Central memory CD8-positive, alpha-beta T cell (primary cell): Measurements from ENCODE around the gene PBX3.

Source experiments
- ATAC-seq: fragments of 150-1000 bp; cut with Tn5 transposase; replicated peaks from 2 replicates; pipeline ENCODE4 v1.10.0; 2022; ENCODE audit warnings: mild to moderate bottlenecking, moderate FRiP score, moderate number of reproducible peaks; ENCODE audit not compliant: poor library complexity, severe bottlenecking; ENCODE audit errors: extremely low read depth
- DNase-seq, 2 donors: peaks; one replicate each; pipeline ENCODE4 v3.0.0; 2021; ENCODE audit warnings: low spot score in 2 of 2
- H3K27ac Mint-ChIP-seq: one replicate; pipeline ENCODE4 v1.8.0; 2022; ENCODE audit warnings: low read depth, mild to moderate bottlenecking, moderate library complexity, mixed read lengths
- H3K27me3 Mint-ChIP-seq: one replicate; pipeline ENCODE4 v1.8.0; 2022; ENCODE audit warnings: mixed read lengths
- H3K36me3 Mint-ChIP-seq: one replicate; pipeline ENCODE4 v1.8.0; 2022; ENCODE audit warnings: mild to moderate bottlenecking, moderate library complexity, mixed read lengths; ENCODE audit not compliant: insufficient read depth
- H3K4me1 Mint-ChIP-seq: one replicate; pipeline ENCODE4 v1.8.0; 2022; ENCODE audit warnings: mixed read lengths
- H3K4me3 Mint-ChIP-seq: one replicate; pipeline ENCODE4 v1.8.0; 2022; ENCODE audit warnings: mild to moderate bottlenecking, moderate library complexity, mixed read lengths
- H3K9me3 Mint-ChIP-seq: one replicate; pipeline ENCODE4 v1.8.0; 2022; ENCODE audit warnings: mixed read lengths

PBX3 gene

DNA sequence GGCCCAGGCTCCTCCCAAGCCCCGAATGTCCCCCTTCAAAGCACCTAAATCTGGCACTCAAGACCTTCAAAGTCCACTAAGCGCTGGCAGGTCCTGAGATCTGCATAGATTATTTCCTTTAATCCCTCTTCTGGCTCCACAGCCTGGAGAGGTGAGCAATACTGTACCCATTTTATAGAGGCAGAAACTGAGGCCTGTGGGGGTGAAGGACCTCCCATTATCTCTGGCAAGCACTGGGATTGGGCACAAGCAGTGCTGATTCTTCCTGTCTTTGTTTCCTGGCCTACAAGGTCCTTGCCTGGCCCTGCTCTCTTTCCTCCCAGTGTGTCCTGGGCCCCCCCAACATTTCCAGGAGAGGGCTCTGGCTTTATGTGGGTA lies 252.3 kb downstream of the PBX3 start:
- H3K36me3 Mint-ChIP-seq: no peaks in the 10 kb centered on the region
- ATAC-seq: no peak
- DNase-seq: no peak
- no peak overlapping the region for H3K4me3 Mint-ChIP-seq
- H3K4me1 Mint-ChIP-seq: no peaks in the 10 kb centered on the region
- H3K27ac Mint-ChIP-seq: no peak overlapping the region
- H3K27me3 Mint-ChIP-seq: peaks cover 25% of the 10 kb centered on the region
- no peaks in the 10 kb centered on the region for H3K9me3 Mint-ChIP-seq

GRCh38 chr9:126000256-126000655 lies 253.1 kb downstream of the PBX3 start:
- peaks cover 25% of the 10 kb centered on the region for H3K27me3 Mint-ChIP-seq
- no peaks in the 10 kb centered on the region for H3K4me1 Mint-ChIP-seq
- ATAC-seq: no peak
- no peak for DNase-seq
- no peak overlapping the region for H3K4me3 Mint-ChIP-seq
- no peaks in the 10 kb centered on the region for H3K36me3 Mint-ChIP-seq
- H3K27ac Mint-ChIP-seq: no peak overlapping the region
- H3K9me3 Mint-ChIP-seq: no peaks in the 10 kb centered on the region

GRCh38 chr9:126000731-126001580 lies 253.8 kb downstream of the PBX3 start:
- ATAC-seq (no peak), DNase-seq (no peak)
- no peaks in the 10 kb centered on the region for H3K36me3 Mint-ChIP-seq
- no peak overlapping the region for H3K27ac Mint-ChIP-seq
- H3K27me3 Mint-ChIP-seq: peaks cover 24% of the 10 kb centered on the region
- H3K4me3 Mint-ChIP-seq: no peak overlapping the region
- no peaks in the 10 kb centered on the region for H3K4me1 Mint-ChIP-seq
- H3K9me3 Mint-ChIP-seq: no peaks in the 10 kb centered on the region

DNA sequence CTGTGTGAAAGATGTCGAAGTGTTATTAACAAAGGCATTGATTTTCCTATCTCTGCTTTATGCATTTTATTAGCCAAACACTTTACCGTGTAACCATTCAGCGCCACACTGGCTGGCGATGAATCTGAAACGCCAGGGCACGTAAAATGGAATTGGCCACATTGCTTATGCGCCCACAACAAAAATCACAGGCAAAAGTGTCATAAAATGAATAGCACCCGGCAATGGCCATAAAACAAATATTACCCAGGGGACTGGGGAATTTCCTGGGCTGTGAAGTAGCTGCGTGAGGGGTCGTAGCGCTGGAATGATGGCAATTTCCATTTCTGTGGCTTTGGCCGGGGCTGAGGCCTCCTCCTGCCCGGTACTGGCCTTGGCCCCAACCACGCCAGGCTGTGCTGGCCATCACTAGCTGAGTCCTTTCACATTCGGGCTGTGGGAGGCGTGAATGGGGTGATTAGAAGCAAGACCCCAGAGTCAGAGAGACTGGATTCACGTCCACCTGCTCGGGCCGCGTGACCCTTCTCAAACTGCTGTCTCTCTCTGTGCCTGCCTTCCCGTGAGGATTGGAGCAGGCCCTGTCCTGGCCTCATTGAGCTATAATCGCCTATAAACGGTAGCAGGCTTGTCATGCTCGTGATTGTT lies 254.5 kb downstream of the PBX3 start:
- ATAC-seq: no peak
- no peaks in the 10 kb centered on the region for H3K36me3 Mint-ChIP-seq
- no peaks in the 10 kb centered on the region for H3K4me1 Mint-ChIP-seq
- no peak for DNase-seq
- no peaks in the 10 kb centered on the region for H3K9me3 Mint-ChIP-seq
- H3K27ac Mint-ChIP-seq: no peak overlapping the region
- H3K4me3 Mint-ChIP-seq: no peak overlapping the region
- peaks cover 20% of the 10 kb centered on the region for H3K27me3 Mint-ChIP-seq

GRCh38 chr9:126002476-126003350 lies 255.5 kb downstream of the PBX3 start:
- Mint-ChIP-seq H3K36me3 (no peaks in the 10 kb centered on the region), H3K4me1 (no peaks in the 10 kb centered on the region), H3K4me3 (no peak overlapping the region), H3K27me3 (peaks cover 22% of the 10 kb centered on the region), H3K9me3 (peaks cover 6% of the 10 kb centered on the region), H3K27ac (no peak overlapping the region)
- DNase-seq: no peak
- no peak for ATAC-seq

GRCh38 chr9:126009047-126009446 lies 261.9 kb downstream of the PBX3 start:
- Mint-ChIP-seq H3K9me3 (peaks cover 32% of the 10 kb centered on the region), H3K27ac (no peak overlapping the region), H3K4me3 (no peak overlapping the region), H3K4me1 (no peaks in the 10 kb centered on the region), H3K36me3 (no peaks in the 10 kb centered on the region), H3K27me3 (peaks cover 28% of the 10 kb centered on the region)
- DNase-seq (no peak), ATAC-seq (no peak)

DNA sequence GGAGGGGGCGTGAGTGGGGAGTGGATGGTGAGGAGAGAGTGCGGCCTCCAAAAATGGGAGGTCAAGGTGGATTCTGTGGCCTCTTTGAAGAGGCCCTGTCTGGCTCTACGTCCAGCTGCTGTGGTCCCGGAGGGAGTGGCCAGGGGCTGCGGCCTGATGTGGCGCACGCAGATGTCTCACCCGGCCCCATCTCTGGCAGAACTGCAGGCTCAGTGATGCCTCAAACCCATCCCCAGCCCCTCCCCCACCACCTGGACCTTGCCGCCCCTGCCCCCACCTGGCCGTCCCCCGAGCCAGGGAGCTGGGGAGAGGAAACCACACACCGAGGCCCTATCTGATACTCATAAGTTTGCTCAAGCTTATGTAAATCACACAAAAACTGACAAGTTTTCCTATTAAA lies 267.6 kb downstream of the PBX3 start:
- H3K9me3 Mint-ChIP-seq: peaks cover 6% of the 10 kb centered on the region
- peaks cover 10% of the 10 kb centered on the region for H3K27me3 Mint-ChIP-seq
- no peaks in the 10 kb centered on the region for H3K36me3 Mint-ChIP-seq
- ATAC-seq: no peak
- DNase-seq: no peak
- no peaks in the 10 kb centered on the region for H3K4me1 Mint-ChIP-seq
- no peak overlapping the region for H3K4me3 Mint-ChIP-seq
- H3K27ac Mint-ChIP-seq: no peak overlapping the region

DNA sequence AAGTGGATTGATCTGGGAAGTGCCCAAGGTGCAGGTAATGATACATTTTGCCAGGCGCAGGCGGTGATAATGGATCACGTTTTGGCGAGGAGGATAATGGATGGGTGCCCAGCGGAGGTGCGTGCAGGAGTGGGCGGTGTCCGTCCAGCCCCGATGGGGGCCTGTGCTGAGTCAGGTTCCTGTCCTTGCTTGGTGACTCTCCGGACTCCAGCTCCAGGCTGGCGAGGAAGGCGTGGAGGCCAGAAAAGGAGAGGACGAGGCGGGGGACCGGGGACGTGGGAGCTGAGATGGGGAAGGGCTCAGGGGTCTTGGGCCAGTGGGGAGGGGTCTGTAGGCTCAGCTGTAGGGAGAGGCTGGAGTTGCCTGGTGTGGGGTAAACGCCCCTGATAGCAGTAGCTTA lies 268.3 kb downstream of the PBX3 start:
- Mint-ChIP-seq H3K27ac (no peak overlapping the region), H3K27me3 (peaks cover 10% of the 10 kb centered on the region), H3K4me3 (no peak overlapping the region), H3K36me3 (no peaks in the 10 kb centered on the region), H3K4me1 (no peaks in the 10 kb centered on the region), H3K9me3 (no peaks in the 10 kb centered on the region)
- ATAC-seq (no peak), DNase-seq (no peak)

- Mint-ChIP-seq H3K27ac (no peak overlapping the region), H3K36me3 (no peaks in the 10 kb centered on the region), H3K4me1 (no peaks in the 10 kb centered on the region), H3K27me3 (peaks cover 23% of the 10 kb centered on the region), H3K4me3 (no peak overlapping the region), H3K9me3 (no peaks in the 10 kb centered on the region)
- ATAC-seq (no peak), DNase-seq (no peak)
Measured at GRCh38 chr9:126016579-126017290, 269.6 kb downstream of the PBX3 start.
